NCI-H1436 (cell line): ENCODE measurements around the gene NFATC2.
"Not testable (repeated sequence)": the region's sequence is repeated elsewhere in the genome, so short reads cannot be mapped to it uniquely, and the experiment has no call there.

Experiments
- DNase-seq: peaks from one replicate; lab custom pipeline; 2025; lab: John Stamatoyannopoulos, UW

NFATC2 gene

GRCh38 chr20:51567622-51568021 is 25.1 kb upstream of the NFATC2 start:
- DNase-seq, result no peak

GRCh38 chr20:51566594-51566993 is 24.1 kb upstream of the NFATC2 start:
- no peak for DNase-seq

GRCh38 chr20:51565298-51566144 is 23.0 kb upstream of the NFATC2 start:
- DNase-seq, result no peak

DNA sequence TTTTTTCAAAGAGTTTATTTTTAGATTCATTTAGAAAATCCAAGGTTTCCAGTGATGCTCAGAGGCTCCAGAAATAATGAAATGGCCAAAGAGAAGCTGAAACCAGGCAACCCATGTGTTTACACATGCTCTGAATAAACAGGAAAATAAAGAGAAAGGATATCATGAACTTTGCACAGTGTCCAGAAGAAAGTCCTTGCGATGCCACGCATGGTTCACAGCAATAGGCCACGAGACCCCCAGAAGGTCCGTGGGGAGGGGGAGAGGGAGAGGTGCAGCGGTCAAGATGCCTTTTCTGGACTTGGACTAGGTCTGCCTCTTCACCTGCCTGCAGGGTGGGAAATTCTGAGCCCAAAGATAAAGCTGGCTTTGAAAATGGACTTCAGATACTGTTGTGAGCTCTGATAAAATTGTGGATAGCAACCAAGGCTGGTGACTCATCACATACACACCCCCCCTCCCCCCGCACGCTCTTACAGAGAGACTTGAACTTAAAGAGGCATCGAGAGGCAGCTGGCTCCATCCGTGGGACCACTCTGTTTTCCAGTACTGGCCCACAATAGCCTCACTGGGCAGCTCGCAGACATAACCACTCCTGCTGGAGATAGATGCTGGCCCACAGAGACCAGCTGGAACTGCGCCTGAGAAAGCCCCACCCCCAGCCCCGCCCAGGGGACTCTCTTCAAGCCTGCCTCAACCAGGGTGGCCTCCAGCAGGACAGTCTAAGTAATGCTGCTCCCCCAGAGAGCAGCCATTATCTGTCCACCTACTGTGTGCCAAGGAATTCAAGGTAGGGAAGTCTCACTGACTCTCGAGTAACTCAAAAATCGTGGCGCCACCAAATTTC is 21.2 kb upstream of the NFATC2 start:
- no peak for DNase-seq

- no peak for DNase-seq
Observed at GRCh38 chr20:51563174-51563485, 20.6 kb upstream of the NFATC2 start.

GRCh38 chr20:51562332-51563173 is 20.0 kb upstream of the NFATC2 start:
- DNase-seq, result no peak

DNA sequence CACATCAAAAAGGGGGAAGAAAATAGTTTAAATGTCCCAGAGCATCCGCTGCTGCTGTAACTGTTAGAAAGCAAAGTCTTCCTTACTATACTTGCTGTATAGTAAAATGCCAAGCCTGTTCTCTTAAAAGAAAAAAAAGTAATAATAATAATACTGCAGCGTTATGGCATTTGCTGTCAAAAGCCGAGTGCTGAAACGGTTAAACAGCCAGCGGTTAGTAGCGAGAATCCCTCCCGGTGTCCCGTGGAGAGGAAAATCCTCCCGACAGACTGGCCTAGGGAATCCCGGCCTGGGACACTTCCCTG is 19.5 kb upstream of the NFATC2 start:
- DNase-seq, result no peak

DNA sequence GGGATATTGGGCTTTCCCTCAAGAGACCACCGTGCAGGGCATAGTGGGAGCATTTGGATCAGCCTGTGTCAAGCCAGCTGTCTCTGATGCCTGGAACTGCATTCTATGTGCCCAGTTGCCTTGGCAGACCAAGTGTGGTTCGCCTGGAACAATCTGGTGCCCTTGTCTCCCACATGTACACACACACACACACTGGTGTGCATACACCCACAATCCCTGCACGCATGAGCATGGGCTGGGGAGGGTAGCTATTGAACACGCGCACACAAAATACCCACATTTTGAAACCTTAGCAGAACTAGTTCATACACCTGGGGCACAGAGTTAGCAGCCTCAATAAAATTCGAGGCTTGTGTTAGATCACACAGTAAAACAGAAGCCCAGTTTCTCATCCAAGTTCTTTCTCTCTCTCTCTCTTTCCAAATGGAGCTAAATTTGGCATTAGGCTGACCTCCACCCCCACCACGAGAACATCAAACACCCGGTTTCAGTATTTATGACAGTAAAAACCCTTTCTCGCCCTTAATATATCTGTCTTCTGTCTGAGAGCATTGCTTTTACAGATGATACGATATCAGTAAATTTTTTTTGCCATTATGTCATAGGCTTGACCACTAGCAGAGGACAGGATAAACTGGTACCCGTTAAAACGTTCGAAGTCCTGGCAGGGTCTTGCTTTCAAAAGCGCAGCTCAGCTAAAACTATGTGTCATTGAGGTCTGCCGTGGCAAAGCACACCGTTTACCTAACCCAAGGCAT is 18.2 kb upstream of the NFATC2 start:
- no peak for DNase-seq

DNA sequence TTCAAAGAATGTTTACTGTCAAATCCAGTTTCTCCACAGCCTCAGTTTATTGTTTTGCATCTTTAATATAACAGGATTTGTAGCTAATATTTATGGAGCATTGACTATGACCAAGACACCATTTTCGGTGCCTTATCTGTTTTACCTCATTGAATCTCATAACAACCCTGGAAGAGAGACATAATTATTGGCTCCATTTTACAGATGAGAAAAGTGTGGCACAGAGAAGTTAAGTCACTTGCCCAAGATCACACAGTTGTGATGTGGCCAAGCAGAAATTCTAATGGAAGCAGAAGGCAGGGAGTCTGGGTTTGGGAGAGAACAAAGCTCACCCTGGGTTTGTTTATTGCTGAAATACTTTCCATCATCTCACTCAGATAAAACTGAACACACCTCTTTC is 17.5 kb upstream of the NFATC2 start:
- no peak for DNase-seq

DNA sequence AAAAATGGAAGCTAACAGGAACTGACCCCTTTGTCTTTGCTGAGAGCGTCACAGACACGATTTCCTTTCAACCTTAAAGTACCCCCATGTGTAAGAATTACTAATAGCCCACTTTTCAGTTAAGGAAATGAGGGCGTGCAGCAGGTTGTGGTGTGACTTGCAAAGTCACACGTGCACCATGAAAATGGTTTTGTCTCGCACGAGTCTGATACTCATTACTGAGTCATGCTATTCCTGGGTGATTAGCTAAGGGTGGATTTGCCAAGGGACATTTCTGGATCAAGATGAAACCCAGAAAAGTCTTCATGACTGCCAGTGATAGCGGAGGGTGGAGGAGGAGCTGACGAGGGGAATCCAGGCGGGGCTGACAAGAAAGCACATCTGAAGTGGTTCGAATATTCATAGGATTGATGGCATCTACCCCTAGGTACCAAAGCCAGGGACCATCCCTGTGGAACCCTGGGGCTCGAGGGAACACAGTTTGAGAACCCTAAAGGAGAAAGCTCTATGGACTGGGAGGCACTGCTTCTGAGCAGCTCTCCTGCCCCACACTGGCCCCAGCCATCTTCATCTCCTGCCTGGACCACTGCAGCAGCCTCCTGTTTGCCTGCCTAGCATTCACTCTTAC is 12.1 kb upstream of the NFATC2 start:
- no peak for DNase-seq

GRCh38 chr20:51553897-51554486 is 11.5 kb upstream of the NFATC2 start:
- DNase-seq, result no peak

GRCh38 chr20:51551186-51551585 is 8.7 kb upstream of the NFATC2 start:
- no peak for DNase-seq

- no peak for DNase-seq
Observed at GRCh38 chr20:51549474-51549873, 7.0 kb upstream of the NFATC2 start.

DNA sequence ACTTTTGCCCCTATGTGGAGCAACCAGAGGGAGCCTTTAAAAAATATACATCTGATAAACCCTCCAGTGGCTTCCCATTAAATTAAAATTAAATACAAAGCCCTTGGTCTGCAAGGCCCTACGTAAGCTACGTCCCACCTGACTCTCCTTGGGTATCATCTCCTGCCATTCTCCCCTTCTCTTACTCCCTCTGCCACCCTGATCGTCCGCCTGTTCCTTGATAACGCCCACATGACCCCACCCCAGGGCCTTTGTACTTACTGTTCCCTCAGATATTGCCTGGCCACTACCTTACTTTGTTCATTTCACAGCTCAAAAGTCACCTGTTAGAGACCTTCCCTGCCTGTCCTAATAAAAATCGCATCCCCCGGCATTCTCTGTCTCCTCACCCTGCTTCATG is 5.4 kb upstream of the NFATC2 start:
- DNase-seq, result no peak

GRCh38 chr20:51545515-51545914 is 3.0 kb upstream of the NFATC2 start:
- DNase-seq, result no peak

- DNase-seq, result no peak
Observed at GRCh38 chr20:51543422-51543788, 886 bp upstream of the NFATC2 start.

DNA sequence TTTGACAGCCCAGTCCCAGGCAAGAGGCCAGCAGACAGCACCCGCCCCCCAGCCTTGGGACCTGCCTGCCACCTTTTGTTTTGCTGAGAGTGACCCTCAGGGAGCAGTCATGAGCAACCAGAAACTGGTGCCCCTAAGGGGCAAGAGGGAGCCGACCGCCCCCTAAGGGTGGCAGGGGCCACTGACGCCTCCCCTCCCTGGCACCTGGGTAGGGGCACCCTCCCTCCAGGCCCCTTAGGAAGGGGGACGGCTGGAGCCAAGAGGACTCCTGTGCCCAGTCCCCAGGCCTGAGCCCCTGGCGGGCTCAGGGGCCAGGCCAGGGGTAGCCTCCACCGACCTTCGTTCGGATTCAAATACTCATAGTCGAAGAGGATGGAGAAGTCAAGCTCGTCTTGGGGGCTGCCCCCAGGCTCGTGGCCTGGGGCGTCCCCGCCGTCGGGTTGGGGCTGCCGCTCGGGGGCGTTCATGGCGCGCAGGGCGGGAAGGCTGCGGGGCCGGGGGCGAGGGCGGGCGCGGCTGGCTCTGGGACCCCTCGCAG is 417 bp downstream of the NFATC2 start:
- DNase-seq, result no peak

GRCh38 chr20:51541189-51542032 is 1.1 kb downstream of the NFATC2 start:
- peak; percentile 25 for DNase-seq

- DNase-seq, result no peak
Observed at GRCh38 chr20:51540580-51540979, 1.9 kb downstream of the NFATC2 start.

DNA sequence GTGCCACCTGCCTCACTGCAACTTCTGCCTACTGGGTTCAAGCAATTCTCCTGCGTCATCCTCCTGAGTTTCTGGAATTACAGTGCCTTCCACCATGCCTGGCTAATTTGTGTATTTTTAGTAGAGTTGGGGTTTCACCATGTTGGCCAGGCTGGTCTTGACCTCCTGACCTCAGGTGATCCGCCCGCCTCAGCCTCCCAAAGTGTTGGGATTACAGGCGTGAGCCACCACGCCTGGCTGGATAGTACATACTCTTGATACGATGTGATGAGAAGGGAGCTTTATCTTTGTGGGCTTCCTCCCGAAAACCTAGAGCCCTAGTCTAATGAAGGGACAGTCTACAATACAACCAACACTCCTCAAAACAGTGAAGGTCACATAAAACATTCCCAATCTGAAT is 2.4 kb downstream of the NFATC2 start:
- not testable (repeated sequence) for DNase-seq
